Hematopoietic multipotent progenitor cell treated with erythropoietin and hydrocortisone succinate and interleukin-3 and kit ligand, for 4 days (in vitro differentiated cells): ENCODE measurements around the gene PSMB7.
A peak's percentile ranks its signal among the peaks of the same experiment; 100 is the strongest.

Source experiments
- DNase-seq: peaks from one replicate; pipeline ENCODE4 v3.0.0-alpha.2; 2015

The PSMB7 gene

DNA sequence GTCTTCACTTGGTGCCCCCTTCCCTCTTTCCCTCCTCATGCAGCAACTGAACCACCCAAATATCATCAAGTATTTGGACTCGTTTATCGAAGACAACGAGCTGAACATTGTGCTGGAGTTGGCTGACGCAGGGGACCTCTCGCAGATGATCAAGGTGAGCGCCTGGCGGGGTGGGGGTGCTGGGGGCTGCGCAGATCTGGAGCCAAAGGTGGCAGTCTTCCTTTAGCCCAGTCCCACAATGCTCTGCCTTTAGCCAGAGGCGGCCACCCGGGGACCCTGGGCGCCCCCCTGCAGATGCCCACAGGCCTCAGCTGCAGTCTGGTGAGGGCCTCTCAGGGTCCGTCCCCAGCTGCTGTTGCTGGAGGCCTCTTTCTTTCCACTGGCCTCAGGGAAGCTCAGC lies 93.8 kb downstream of the PSMB7 start:
- no peak for DNase-seq

DNA sequence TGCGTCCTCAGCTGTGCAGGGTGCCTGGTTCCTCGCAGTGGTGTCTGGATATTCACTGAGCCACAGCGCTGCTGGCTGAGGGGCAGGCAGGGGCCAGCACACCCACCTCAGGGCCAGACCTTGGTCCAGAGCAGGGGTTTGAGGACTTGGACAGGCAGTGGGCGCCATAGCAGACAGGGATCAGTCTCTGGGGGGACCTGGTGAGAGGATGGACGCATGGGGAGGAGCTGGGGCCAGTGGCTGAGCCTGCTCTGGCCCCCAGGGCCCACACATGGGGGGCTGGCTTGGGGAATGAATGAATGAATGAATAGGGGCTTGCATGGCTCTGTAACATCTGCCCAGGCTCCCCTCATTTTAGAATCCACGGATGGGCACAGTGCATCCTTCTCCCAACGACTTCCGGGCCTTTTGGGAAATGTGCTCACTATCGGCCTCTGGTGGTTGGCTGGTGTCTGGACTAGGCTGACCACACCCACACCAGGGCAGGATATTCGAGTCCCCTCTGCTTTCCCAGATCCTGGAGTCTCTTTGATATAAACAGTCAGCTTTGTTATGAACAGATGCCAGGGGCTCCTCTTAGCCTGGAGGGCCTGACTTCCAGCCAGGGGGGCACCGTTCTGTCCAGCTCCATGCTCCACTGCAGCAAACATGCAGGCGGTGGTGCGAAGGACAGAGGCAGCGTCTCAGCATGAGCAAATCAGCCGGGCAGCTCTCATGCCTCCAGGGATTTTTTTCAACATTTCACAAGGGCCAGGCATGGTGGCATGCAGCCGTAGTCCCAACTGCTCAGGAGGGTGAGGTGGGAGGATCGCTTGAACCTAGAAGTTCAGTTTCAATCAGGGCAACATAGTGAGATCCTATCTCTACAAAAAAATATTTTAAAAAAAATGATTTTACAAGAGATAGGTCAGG lies 94.9 kb downstream of the PSMB7 start:
- peak; percentile 73 for DNase-seq

DNA sequence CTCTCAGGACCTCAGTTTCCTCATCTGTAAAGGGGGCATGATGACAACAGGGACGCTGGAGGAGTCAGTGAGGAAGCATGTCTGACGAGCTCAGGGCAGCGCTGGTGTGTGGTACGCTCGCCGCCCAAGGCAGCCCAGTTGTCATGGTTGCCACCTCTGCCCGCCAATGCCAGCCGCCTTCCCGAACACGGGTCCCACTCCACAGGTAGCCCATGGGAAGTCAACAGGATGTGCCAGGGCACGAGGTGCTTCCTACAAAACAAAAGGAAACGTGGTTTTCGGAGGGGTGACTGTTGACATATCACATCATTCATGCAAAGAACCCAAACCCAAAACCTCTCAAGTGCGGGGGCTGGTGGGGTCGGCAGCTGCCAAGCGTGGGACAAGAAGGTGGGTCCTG lies 99.4 kb downstream of the PSMB7 start:
- DNase-seq: no peak

DNA sequence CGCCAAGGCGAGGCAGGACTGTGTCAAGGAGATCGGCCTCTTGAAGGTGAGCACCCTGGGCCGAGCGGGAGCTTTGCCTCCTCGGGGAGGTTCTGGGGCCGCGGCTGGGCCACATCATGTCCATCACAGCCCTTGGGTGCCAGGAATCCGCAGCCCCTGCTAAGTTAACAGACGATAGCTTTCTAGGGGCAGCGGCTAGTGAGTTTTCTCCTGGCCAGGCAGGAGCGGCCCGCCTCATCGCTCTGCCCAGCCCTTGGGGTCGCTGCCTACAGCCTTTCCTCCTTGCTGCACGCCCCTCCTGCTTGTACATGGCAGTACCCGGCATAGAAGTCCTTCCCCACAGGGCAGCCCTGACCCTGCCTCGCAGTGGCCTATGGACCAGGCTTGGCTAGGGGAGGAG lies 101.3 kb downstream of the PSMB7 start:
- DNase-seq: no peak

DNA sequence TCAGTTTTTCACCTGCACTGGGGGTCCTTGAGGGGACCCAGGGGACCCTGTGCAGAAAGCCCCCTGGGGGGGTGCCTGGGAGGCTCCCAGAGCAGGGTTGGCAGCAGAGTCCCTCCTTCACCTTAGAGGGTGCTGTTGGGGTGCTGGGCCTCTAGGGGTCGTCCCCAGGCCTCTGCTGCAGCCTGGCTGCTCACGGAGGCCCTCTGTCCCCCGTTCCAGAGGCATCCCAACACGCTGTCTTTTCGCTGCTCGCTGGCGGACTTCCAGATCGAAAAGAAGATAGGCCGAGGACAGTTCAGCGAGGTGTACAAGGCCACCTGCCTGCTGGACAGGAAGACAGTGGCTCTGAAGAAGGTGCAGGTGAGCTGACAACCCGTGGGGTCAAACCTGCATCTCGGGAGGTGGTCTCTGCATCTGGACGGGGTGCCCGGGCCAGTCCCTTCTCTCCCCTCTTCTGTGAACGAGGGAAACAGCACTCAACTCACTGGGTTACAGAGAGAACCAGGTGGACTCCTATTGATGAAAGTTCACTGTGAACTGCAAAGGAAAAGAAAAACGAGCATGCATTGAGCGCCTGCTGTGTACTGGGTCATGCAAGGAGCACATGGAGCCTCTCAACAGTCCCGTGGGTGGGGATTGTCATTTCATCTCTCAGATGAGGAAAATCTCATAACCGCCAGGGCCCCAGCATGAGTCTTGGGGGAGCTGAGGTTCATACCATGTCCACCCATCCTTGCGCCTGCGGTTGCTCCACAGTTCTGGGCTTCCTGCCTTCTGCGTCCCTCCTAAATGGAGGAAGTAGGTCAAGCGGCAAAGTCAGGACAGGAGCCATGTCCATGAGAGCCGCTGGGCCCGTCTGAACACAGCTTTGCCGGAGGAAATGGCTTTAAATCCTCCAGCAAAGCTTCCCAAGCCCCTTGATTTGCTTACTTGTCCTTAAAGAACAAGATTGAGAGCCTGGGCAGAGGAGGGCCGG lies 102.7 kb downstream of the PSMB7 start:
- no peak for DNase-seq

DNA sequence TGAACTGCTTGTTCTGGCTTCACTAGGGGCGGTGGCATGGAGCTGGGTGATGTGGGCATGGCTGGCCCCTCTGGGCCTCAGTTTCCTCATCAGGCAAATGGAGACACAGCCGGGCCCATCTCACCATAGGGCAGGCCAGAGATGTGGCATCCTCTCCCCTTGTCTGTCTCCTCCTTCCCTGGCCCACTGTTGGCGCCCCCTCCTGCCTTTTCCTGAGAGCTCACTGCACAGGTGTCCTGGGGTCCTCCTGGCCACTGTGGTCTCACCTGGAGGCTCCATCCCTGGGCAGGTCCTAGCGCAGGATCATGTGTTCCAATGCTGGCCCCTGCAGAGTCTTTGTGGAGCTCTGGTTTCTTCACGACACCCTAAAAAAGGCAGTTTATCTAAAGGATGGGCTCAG lies 104.0 kb downstream of the PSMB7 start:
- no peak for DNase-seq

DNA sequence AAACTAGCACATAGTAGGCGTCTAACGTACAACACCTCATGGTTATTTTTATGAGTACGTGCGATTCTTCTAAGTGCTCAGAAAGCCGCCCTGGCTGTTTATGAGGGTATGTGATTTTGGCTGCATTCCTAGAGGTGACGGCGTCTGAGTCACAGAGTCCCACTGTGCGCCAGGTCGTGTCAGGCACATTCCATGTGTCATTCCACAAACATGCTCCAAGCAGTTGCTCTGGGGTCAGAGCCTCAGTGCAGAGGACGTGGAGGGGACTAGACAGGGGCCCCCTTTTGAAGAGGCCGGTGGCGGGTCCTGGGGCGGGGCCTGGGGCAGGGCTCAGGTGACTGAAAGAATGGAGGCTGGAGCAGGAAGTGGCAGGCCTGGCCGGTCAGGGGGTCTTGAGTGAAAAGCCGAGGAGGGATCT lies 105.6 kb downstream of the PSMB7 start:
- DNase-seq: no peak

DNA sequence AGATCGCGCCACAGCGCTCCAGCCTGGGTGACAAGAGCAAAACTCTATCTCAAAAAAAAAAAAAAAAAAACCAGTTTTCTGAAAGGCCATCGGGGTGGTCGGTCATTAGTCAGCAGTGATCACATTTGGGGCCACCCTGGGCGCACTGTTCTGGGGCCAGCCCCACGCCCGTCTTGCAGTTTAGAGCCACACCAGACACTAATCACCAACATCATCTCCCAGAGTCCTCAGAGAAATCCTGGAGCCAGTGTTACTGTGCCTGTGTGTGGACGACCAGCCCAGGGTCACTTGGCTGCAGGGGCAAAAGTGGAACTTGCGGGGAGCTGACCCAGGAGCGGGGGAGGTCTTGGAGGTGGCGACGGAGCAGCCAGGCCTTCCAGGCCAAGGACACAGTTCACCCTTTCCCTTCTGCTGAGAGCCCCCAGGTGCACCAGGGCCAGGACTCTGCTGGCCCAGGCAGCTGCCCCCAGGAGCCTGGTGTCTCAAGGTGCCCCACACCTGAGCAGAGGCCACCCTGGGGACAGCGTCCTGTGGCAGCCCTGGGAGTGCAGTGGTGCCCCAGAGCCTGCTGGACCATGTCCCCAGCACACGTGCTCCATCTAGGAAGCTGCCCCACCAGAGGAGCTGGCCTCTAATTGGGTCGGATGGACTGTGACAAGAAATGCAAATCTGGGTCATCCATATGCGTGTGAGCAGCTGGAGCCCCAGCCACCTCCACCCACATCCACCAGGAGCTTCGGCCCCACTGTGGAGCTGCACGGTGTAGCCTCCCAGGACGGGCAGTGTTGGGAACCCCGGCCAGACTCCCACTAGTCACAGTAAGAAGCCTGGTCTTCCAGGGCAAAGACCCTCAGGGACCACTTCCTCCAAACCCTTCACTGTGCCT lies 106.4 kb downstream of the PSMB7 start:
- DNase-seq: no peak

DNA sequence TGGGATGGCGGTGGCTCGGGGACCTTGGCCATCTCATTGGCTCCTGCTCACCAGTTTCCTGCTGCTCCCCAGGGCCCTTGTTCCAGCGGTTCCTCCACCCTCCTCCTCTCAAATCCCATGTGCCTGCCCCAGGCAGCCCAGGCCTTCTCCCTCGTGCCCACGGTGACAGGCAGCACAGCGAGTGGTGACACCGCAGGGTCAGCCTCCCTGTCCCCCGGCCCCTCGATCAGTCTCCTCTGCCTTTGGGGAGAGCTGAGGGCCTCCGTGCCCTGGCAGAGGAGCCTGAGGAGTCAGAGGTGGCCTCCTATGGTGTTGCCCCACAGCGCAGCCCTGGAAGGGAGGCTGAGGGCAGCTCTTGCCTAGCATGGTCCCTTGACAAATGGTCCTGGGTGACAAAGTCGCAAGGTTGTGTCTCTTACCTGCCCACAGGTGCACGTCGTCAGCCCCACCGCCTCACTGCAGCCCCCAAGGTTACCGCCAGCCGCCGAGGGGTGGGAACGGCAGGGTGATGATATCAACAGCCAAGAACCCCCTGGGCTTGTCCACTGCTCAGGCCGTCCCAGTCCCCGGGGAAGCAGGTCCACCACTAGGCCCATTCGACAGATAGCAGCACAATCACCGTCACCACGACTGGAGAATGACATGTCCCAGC lies 107.7 kb downstream of the PSMB7 start:
- no peak for DNase-seq

DNA sequence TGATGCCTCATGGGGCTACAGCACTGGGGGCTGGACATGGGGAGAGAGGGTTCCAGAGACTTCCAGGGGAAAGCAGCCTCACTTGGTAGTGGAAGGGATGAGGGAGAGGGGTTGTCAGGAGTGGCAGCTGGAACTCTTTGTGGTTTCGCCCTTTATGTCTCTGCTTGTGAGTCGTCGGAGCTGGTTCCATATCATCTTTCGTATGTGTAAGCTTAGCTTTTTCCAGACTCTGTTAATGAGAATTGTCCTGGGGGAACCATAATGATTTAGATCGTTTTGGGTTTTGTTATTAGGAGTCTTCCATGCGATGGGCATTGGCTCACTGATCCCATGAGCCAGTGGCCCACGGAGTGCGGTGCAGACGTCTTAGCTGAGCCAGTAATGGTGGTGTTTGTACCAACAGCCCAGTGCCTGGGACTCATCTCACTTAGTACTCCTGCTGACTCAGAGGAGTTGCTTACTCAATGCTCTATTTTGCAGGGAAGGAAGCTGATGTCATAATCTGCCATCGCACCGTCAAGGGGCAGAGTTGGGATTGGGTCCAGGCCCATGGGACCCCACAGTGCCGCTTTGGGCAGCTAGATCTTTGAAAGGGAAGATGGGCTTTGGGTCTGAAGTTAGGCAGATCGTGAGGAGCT lies 109.0 kb downstream of the PSMB7 start:
- DNase-seq: peak; percentile 27

DNA sequence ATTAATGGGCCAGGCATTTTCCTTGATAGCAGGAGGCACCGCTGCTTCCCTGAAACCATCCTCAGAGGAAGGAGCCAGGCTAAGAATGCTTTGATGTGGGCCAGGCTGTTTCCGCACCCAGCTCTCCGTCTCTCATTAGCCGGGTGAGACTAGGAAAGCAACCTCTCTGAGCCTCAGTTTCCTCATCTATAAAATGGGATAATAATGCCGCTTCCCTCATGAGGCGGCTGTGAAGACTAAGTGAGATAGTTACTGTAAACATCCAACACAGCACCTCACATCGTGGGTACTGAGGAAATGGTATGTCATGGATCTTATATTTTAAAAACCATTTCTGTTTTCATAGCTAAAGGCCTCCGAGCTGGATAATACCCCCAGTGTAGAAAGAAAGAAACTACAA lies 111.0 kb downstream of the PSMB7 start:
- no peak for DNase-seq

DNA sequence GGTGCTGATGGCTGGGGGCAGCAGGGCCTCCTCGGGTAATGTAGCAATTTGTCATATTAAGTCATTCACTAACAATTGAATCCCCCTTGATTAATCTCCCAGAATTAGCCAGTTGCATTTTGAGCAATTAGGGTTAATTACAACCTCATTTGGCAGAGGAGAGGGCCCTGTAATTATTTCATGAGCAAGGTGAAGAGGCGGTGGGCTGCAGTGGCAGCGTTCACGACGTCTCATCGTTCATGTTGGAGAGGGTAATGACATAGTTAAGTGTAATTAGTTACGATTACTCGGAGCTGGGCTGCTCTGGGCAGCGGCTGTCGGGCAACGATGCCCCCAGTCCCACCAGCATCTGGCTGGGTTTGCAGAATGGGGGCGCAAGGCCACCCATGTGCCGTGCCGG lies 111.5 kb downstream of the PSMB7 start:
- DNase-seq: no peak
